HG03095 (cell line): ENCODE data around the gene CLPTM1.
"Not testable (repeated sequence)": the region's sequence is repeated elsewhere in the genome, so short reads cannot be mapped to it uniquely, and the experiment has no call there.

Experiments
- ATAC-seq: cut with Tn5 transposase; IDR thresholded peaks from one replicate; pipeline ENCODE4 v1.9.1; 2021; ENCODE audit warnings: moderate library complexity; ENCODE audit not compliant: unreplicated experiment

Gene CLPTM1

DNA sequence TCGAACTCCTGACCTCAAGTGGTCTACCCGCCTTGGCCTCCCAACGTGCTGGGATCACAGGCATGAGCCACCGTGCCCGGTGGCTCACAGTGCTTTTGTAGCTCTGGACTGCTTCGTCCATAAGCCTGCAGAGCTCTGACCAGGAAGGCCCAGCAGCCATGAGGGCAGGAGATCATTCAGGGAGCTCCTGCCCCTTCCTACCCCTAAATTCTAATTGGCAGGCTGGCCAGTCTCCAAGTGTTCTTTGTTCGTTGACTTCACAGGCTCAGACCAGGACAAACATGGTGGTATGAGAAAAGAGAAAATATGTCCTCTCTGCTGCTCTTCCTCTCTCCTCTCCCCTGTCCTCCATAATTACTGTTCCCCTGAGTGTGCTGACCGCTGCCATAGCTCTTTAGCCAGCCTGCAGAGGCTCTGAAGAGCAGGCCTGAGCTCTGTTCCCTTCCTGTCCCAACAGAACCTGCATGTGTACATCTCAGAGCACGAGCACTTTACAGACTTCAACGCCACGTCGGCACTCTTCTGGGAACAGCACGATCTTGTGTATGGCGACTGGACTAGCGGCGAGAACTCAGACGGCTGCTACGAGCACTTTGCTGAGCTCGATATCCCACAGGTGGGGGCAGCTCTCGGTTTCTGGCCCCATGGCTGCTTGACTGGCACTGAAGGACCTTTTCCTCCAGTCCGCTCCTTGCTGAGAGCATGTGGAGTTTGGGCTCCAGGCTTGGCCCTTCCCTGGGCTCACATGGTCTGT is 19.0 kb downstream of the CLPTM1 start:
- ATAC-seq = no peak

DNA sequence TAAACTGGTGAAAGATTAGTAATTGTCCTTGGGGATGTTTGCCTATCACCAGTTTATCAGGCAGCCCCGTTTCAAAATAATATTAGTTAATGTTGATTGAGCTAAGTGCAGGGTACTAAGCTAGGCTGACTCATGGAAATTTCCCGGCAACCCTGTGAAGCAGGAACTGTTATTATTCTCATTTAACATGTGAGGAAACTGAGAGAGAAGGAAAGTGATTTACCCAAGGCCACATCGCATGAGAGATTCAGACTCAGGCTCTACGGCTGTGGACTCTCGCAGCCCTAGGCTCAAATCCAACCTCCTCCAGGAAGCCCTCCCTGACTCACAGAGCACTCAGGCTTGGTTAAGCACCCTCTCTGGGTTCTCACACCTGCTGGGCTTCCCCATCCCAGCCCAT is 19.7 kb downstream of the CLPTM1 start:
- no peak for ATAC-seq

DNA sequence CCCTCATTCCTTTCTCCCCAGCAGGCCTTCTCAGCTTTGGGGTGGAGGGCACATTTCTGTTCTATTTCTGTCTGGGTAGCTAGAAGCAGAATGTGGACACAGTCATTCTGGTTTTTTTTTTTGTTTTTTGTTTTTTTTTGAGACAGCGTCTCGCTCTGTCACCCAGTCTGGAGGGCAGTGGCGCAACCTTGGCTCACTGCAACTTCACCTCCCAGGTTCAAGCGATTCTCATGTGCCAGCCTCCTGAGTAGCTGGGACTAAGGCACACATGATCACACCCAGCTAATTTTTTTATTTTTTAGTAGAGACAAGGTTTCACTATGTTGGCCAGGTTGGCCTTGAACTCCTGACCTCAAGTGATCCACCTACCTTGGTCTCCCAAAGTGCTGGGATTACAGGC is 20.3 kb downstream of the CLPTM1 start:
- no peak for ATAC-seq

DNA sequence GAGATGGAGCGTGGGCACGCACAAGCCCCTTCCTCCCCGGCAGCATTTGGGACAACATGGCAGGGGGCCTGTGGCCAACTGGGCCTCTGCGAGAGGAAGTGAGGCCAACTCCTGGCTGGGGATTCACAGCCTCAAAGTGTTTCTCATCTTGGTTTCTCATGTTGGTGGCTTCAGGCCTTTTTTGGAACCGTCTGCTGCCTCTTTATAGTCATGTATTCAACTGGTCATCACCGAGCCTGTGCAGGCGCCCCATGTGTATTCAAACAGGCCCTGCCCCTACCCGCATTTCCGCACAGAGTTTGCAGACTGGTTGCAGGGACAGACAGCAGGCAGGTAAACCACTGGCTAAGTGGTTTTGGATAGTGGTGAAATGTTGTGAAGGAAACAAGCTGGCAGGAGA is 28.8 kb downstream of the CLPTM1 start:
- no peak for ATAC-seq

DNA sequence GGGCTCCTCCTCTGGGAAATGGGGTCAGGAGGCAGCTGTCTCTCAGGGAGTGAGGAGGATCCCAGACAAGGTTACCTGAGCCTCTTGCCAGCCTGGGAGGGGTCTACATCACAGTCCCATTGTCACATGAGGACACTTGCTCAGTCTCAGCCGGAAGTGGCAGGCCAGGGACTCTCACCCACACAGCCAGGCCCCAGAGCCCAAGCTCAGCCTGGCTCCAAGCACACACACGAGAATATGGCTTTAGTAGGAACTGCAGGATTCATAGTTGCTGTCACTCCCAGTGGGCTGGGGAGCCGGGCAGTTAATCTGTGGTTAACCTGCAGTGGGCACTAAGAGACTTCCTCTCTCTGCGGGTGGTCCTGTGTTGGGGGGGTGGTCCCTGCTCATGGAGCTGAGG is 30.3 kb downstream of the CLPTM1 start:
- no peak for ATAC-seq

DNA sequence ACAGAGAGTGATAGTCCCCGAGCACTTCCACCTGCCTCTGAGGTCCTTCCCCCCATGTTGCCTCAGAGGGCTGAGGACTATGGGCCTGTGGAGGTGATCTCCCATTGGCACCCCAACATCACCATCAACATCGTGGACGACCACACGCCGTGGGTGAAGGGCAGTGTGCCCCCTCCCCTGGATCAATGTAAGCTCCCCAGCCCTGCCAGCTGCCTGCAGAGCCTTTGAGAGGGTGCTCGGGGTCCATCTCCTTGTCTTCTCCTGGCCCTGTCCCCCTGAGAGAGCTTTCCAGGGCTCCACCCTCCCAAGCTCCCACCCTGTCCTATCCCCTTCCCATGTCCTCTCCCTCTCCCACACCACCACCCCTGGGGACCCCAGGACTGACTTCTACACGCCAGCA is 31.2 kb downstream of the CLPTM1 start:
- no peak for ATAC-seq

DNA sequence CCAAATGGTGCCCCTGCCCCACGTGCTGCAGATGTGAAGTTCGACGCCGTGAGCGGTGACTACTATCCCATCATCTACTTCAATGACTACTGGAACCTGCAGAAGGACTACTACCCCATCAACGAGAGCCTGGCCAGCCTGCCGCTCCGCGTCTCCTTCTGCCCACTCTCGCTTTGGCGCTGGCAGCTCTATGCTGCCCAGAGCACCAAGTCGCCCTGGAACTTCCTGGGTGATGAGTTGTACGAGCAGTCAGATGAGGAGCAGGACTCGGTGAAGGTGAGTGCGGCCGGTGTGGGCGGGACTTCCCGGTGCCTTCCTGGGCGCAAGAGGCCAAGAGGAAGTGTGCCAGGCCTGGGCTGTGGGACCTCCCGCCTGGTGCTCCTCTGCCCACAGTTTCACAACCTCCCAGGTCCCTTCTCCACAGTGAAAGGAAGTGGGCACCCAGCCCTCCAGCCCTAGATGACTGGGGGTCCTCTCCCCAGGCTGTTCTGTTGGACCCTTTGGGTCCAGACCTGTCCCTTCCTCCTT is 32.0 kb downstream of the CLPTM1 start:
- ATAC-seq = no peak

DNA sequence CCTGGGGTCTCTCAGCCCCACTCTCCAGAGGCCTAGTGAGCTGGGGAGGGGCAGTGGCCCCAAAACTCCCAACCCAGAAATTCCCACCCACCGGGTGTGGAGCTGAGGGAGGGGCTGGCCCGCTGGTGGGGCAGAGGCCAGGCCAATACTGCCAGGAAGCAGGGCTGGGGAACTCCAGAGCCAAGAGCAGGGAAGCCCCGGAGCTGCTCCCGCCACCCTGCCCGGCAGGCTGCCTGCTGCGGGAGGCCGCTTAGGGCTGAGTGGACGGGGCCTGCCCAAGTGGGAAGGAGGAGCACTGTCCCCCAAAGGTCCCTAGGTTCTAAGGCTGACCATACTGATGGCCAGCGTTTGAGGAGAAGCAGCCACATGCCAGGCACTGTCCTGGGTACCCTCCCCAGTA is 33.1 kb downstream of the CLPTM1 start:
- ATAC-seq = no peak

DNA sequence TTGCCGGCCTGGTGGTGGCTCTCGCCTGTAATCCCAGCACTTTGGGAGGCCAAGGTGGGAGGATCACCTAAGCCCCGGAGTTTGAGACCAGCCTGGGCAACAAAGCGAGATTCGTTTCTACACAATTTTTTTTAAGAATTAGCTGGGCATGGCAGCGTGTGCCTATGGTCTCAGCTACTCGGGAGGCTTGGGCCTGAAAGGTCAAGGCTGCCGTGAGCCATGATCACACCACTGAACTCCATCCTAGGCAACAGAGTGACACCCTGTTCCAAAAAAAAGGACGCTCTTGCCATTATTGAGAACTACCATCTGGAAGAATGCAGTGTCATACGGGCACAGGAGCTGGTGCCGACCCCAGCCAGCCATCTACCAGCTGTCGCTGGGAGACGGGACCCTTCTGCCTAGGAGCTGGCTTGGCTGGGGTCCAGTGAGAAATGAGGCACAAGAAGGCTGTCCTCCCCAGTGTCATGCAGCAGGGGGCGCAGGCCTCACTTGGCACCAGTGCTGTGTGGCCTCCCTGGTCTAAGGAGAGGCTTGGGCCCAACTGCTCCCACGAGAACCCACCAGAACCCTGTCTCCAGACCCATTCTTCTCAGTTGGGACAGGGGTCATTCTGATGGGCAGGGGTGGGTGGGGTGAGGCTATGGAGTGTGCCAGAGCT is 33.8 kb downstream of the CLPTM1 start:
- no peak for ATAC-seq

DNA sequence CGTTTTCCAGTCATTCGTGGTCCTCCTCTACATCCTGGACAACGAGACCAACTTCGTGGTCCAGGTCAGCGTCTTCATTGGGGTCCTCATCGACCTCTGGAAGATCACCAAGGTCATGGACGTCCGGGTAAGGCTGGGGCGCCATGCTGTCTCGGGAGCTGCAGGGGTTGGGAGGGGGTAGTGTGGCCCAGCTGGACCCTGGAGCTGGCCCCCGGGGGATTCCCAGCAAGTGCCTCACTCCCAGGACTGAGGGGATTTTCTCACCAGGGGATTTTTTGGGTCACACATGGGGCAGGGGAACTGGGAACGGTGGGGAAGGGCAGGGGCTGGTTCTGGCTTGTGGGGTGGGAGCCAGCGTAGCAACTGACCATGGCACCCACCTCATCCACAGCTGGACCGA is 35.3 kb downstream of the CLPTM1 start:
- no peak for ATAC-seq

DNA sequence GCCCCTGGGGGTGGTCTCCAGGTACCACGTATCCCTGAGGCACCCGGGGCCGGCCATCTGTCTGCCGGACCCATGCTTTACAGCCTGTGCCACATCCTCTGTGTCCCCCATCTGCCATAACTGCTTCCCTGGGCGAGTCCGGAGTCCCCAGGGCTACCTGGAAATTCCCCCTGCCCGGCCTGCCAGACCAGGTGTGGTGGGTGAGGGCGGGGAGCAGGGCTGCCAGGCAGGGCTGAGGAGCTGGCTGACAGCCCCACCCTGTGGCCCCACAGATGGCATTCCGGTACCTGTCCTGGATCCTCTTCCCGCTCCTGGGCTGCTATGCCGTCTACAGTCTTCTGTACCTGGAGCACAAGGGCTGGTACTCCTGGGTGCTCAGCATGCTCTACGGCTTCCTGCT is 35.8 kb downstream of the CLPTM1 start:
- no peak for ATAC-seq

DNA sequence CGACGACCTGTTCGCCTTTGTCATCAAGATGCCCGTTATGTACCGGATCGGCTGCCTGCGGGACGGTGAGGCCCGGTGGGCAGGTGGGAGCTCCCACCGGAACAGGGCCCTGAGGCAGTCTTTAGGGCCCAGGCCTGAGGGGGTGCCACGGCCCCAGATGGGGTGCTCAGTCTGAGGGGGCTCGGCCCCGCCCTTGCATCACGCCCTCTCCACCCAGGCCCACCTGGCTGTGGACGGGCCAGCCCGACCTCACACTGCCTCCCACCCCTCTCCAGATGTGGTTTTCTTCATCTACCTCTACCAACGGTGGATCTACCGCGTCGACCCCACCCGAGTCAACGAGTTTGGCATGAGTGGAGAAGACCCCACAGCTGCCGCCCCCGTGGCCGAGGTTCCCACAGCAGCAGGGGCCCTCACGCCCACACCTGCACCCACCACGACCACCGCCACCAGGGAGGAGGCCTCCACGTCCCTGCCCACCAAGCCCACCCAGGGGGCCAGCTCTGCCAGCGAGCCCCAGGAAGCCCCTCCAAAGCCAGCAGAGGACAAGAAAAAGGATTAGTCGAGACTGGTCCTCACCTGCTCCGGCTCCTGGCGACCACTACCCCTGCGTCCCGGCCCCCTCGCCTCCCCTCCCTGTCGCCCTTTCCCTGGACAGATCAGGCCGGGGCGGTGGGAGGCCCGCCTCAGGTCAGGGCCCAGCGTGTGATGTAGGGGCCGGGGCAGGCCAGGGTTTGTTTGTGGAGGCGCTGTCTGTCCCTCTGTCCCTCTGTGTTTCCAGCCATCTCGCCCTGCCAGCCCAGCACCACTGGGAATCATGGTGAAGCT is 37.4 kb downstream of the CLPTM1 start:
- no peak for ATAC-seq

DNA sequence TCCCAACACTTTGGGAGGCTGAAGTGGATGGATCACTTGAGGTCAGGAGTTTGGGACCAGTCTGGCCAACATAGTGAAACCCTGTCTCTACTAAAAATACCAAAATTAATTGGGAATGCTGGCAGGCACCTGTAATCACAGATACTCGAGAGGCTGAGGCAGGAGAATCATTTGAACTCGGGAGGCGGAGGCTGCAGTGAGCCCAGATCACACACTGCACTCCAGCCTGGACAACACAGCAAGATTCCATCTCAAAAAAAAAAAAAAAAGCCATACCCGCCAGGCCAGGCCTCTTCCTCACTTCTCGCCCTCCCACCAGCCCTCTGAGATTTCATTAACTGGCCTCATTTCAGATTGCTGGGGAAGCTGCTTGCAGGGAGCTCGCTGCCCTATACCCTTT is 38.3 kb downstream of the CLPTM1 start:
- no peak for ATAC-seq

DNA sequence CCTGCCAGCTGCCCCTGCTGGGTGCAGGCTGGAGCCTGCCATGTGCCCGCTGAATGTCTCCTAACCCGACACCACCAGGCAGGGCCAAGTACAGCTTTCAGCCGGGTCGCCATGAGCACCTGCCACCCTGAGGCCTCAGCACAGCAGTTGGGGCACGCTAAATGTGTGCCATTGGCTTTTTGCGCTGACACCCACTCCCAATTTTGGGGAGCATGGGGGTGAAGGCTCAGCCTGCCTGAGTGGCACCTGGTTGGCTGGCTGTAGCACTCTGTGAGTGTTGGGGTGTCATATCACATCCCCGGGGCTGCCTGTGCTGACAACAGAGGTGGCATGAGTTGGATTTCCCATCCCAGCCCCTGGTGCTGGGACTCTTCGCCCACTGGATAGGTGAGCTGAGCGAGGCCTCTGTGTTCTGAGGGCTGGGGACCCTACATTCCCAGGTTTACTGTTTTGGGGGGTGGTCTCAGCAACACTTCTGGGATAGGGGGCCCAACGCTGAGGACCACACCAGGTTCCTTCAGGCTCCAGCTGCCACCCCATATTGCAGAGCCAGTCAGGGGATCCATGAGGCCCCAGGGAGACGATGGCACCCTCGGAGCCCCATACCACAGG is 38.9 kb downstream of the CLPTM1 start:
- ATAC-seq = no peak

DNA sequence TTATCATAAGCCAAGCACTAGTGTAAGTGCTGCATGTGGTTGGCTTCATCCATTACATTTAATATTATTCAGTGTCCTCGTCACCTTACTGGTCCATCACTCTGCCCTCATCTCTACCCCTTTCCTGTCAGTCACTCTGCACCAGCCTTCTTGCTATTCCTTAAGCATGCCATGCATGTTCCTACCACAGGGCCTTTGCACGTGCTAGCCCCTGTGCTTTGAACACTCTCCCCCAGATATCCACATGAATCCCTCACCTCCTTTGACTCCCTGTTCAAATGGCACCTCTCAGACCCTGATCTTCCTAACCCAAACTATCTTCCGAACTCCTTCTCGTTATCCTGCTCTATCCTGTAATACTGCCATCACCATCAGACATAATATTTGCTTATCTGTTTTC is 42.8 kb downstream of the CLPTM1 start:
- no peak for ATAC-seq

DNA sequence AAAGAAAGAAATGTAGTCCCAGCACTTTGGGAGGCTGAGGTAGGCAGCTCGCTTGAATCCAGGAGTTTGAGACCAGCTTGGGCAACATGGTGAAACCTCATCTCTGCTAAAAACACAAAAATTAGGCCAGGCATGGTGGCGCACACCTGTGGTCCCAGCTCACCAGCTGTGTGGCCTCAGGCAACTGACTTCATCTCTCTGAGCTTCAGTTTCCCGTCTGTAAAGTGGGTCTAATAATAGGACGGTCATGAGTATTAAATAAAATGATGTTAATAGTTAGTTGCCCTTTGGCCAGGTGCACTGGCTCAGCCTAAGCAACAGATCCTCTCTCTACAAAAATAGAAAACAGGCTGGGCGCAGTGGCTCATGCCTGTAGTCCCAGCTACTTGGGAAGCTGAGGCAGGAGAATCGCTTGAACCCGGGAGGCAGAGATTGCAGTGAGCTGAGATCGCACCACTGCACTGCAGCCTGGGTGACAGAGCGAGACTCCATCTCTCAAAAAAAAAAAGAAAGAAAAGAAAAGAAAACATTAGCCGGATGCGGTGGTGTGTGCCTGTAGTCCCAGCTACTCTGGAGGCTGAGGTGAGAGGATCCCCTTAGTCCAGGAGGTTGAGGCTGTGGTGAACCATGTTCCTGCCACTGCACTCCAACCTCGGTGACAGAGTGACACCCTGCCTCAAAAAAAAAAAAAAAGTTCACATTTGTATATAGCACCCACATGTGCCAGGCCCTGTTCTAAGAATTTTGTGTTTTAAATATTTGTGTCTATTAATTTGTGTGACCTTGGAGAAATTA is 44.1 kb downstream of the CLPTM1 start:
- not testable (repeated sequence) for ATAC-seq

DNA sequence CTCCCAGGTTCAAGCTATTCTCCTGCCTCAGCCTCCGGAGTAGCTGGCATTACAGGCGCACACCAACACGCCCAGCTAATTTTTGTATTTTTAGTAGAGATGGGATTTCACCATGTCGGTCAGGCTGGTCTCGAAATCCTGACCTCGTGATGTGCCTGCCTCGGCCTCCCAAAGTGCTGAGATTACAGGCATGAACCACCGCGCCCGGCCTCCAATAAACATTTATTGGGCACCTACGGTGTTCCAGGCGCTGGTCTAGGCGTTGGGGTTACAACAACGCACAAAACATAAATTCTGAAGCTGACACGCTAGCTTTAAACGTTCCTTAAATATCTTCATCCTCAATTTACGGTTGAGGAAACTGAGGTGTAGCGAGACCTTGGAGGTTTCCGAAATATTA is 45.5 kb downstream of the CLPTM1 start:
- not testable (repeated sequence) for ATAC-seq

DNA sequence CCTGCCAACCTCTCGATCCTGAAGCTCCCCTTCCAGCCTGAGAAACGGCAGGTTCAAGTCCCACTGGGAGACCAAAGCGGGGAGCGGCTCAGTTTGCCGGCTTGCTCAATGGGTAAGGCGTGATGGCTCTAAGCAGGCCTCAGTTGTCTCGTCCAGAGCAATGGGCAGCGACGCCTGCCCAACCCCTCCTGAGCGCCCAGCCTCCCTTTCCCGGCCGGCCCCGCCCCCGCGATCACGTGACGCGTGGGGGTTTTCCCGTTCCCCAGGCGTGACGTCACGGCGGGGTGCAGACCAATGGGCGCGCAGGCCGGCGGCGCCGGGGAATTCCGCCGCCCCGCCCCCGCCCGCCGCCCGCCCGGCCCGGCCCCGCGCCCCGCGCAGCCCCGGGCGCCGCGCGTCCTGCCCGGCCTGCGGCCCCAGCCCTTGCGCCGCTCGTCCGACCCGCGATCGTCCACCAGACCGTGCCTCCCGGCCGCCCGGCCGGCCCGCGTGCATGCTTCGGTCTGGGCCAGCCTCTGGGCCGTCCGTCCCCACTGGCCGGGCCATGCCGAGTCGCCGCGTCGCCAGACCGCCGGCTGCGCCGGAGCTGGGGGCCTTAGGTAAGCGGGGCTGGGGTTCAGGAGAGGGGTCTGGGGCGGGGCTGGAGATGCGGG is 46.0 kb downstream of the CLPTM1 start, which contains the start of gene RELB:
TSS of gene RELB (plus strand) at position 378 of the 653 bp plus-strand sequence. CDS start at position 494, 116 bp downstream.
- peak; percentile 30 for ATAC-seq

DNA sequence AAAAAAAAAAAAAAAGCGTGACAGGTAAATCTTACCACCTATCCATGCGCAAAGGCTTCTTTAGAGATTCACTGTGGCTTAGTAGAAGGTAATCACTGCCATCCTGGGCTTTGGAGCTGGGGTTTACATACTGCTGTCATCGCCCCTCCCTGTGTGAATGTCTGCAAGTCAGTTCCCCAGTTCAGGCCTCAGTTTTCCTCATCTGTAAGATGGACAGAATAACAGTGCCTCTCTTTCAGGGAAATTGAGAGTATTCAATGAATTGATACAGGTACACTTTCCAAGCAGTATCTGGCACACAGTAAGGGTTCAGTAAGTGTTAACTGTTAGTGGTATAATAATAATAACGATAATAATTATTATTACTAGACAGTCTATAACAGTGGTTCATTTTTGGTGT is 48.3 kb downstream of the CLPTM1 start:
- no peak for ATAC-seq

DNA sequence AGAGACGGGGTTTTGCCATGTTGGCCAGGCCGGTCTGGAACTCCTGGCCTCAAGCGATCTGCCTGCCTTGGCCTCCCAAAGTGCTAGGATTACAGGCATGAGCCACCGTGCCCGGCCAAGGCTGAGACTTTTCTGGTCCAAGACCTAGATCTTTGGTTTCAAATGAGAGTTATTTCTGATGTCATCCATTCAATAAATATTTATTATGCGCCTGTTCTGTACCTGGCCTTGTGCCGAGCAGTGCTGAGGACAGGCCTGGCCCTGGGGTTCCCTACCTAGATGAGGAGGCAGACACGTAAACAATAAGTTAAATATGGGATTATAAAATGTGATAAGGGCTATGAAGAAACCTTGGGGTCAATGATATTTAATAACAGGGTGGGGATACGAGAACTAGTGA is 50.6 kb downstream of the CLPTM1 start:
- no peak for ATAC-seq
